Measurements from ENCODE around the gene FMNL2.

The FMNL2 gene

DNA sequence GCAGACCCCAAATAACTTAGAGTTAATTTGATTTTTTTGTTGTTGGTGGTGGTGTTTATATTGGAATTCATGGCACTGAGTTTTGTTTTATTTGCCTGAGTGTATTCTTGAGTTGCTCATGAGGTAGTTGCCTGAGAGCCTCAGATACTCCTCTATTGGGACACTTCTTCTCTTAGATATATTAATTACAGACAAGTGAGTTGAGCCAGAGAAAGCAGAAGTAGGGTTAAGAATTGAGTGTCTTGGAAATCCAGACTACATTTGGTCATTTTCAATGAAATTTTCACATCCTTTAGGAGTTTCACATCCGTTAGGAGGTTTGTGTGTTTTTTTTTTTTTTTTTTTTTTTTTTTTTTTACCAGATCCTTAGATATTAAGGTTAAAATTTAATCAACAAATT is 29.0 kb downstream of the FMNL2 start:
- no peak overlapping the region for H3K4me3 ChIP-seq (ENCODE audit: low read depth, low read length, poor library complexity, severe bottlenecking)

DNA sequence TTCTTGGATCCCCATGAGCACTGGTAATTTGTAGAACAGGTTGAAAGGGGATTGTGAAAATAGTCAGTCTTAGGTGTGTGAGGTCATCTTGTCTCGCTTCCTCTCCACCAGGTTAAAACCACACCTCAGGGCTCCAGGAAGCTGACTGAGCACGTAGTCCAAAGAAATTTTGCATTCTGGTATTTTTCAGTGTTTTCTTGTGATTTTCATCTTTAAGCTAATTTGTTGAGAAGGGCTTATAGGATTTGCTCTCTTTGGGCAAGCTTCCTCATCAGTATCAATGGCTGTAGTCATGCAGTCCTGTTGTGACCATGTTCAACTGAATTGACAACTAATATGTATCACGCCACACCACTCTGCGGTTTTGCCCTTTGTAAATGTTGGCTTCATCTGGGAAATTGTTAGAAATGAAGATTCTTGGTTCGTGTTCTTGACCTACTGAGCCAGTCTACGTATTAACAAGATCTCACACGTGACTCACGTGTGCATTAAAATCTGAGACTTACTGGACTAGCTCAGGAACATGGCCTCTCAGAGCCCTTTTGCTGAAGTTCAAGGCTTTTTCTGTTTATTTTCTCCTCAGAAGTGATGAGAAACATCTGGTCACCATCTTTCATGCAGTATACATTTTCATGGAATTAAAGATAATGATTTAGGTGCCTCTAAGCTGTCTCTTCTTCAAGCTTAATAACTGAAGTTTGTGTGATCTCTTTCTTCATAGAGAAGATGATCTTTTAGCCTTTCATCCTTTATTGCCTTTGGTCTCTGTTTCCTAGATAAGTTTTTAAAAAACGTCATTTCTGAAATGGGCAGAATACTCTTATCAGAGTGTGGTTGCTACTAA is 32.8 kb downstream of the FMNL2 start:
- no peaks in the 10 kb centered on the region for H3K9me3 ChIP-seq (ENCODE audit: low read length)
- no peak overlapping the region for H3K27ac ChIP-seq (ENCODE audit: low read depth, low read length, poor library complexity, severe bottlenecking)
- H3K9ac ChIP-seq (ENCODE audit: low read length): no peak overlapping the region
- no peaks in the 10 kb centered on the region for H3K4me1 ChIP-seq (ENCODE audit: insufficient read depth, low read length, severe bottlenecking)
- no peaks in the 10 kb centered on the region for H3K79me2 ChIP-seq (ENCODE audit: insufficient read depth, low read length)
- no peaks in the 10 kb centered on the region for H4K20me1 ChIP-seq (ENCODE audit: insufficient read depth, low read length)
- no peak overlapping the region for H2AFZ ChIP-seq (ENCODE audit: low read length)
- TF ChIP-seq EZH2 (IDR thresholded peaks at IDR 0.05; ENCODE audit: borderline replicate concordance, low read length): no peak
- TF ChIP-seq, protein P1, sequence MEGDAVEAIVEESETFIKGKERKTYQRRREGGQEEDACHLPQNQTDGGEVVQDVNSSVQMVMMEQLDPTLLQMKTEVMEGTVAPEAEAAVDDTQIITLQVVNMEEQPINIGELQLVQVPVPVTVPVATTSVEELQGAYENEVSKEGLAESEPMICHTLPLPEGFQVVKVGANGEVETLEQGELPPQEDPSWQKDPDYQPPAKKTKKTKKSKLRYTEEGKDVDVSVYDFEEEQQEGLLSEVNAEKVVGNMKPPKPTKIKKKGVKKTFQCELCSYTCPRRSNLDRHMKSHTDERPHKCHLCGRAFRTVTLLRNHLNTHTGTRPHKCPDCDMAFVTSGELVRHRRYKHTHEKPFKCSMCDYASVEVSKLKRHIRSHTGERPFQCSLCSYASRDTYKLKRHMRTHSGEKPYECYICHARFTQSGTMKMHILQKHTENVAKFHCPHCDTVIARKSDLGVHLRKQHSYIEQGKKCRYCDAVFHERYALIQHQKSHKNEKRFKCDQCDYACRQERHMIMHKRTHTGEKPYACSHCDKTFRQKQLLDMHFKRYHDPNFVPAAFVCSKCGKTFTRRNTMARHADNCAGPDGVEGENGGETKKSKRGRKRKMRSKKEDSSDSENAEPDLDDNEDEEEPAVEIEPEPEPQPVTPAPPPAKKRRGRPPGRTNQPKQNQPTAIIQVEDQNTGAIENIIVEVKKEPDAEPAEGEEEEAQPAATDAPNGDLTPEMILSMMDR (IDR thresholded peaks at IDR 0.05; ENCODE audit: low read length): no peak
- no peak overlapping the region for H3K4me3 ChIP-seq (ENCODE audit: low read depth, low read length, poor library complexity, severe bottlenecking)
- H3K36me3 ChIP-seq (ENCODE audit: insufficient read depth, low read length): no peaks in the 10 kb centered on the region
- no peaks in the 10 kb centered on the region for H3K27me3 ChIP-seq (ENCODE audit: insufficient read depth, low read length)
- H3F3A ChIP-seq (ENCODE audit: insufficient read depth, low read length): no peaks in the 10 kb centered on the region
- H3K9me2 ChIP-seq (ENCODE audit: low read depth, low read length): no peaks in the 10 kb centered on the region
- no peak overlapping the region for H3K4me2 ChIP-seq (ENCODE audit: low read length)

More for the DNA sequence above, 29.0 kb downstream of the FMNL2 start:
- TF ChIP-seq, protein P1 (IDR thresholded peaks at IDR 0.05; ENCODE audit: low read length): no peak
- no peak for TF ChIP-seq EZH2 (IDR thresholded peaks at IDR 0.05; ENCODE audit: borderline replicate concordance, low read length)
- Histone ChIP-seq H4K20me1 (ENCODE audit: insufficient read depth, low read length) (no peaks in the 10 kb centered on the region), H3K36me3 (ENCODE audit: insufficient read depth, low read length) (no peaks in the 10 kb centered on the region), H3K27me3 (ENCODE audit: insufficient read depth, low read length) (no peaks in the 10 kb centered on the region), H3F3A (ENCODE audit: insufficient read depth, low read length) (no peaks in the 10 kb centered on the region), H3K9me2 (ENCODE audit: low read depth, low read length) (no peaks in the 10 kb centered on the region), H3K4me1 (ENCODE audit: insufficient read depth, low read length, severe bottlenecking) (no peaks in the 10 kb centered on the region), H3K9me3 (ENCODE audit: low read length) (no peaks in the 10 kb centered on the region), H3K9ac (ENCODE audit: low read length) (no peak overlapping the region), H3K27ac (ENCODE audit: low read depth, low read length, poor library complexity, severe bottlenecking) (no peak overlapping the region), H3K4me2 (ENCODE audit: low read length) (no peak overlapping the region), H3K79me2 (ENCODE audit: insufficient read depth, low read length) (no peaks in the 10 kb centered on the region), H2AFZ (ENCODE audit: low read length) (no peak overlapping the region)

DNA sequence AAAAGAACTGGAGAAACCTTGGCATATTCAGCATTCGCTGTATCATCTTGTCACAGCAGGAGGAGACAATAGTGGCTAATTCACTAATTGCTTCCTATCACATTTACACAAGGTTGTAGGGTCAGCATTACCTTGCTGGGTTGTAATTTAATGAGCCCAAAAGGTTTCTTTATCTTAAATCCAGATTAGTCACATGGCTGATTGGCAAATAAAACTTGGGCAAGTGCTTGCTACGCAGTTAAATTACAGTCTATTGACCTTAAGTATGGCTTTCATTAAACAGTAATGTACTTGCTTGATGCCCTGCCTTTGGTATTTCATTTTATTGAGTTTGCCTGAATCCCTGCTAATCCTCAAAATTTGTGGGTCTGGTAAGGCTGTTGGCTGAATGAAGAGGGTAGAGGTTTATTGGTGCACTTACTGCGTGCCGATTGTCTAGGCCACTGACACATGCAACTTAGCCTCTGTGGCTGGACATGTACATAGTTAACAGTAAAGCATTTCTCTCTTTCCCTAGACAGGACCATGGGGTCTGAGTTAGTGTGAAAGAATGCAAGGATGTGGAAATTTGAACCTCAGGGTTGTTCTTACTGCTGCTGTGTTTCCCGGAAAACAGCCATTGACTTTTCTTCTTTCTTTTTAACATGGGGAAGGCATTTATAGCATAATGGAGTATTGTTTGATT is 34.3 kb downstream of the FMNL2 start:
- no peak for TF ChIP-seq EZH2 (IDR thresholded peaks at IDR 0.05; ENCODE audit: borderline replicate concordance, low read length)
- TF ChIP-seq, protein P1 (IDR thresholded peaks at IDR 0.05; ENCODE audit: low read length): no peak
- H3K9ac ChIP-seq (ENCODE audit: low read length): no peak overlapping the region
- no peaks in the 10 kb centered on the region for H3K36me3 ChIP-seq (ENCODE audit: insufficient read depth, low read length)
- H3K9me2 ChIP-seq (ENCODE audit: low read depth, low read length): no peaks in the 10 kb centered on the region
- no peaks in the 10 kb centered on the region for H3K27me3 ChIP-seq (ENCODE audit: insufficient read depth, low read length)
- no peak overlapping the region for H3K4me3 ChIP-seq (ENCODE audit: low read depth, low read length, poor library complexity, severe bottlenecking)
- no peaks in the 10 kb centered on the region for H3K79me2 ChIP-seq (ENCODE audit: insufficient read depth, low read length)
- H3K9me3 ChIP-seq (ENCODE audit: low read length): no peaks in the 10 kb centered on the region
- no peaks in the 10 kb centered on the region for H4K20me1 ChIP-seq (ENCODE audit: insufficient read depth, low read length)
- no peak overlapping the region for H3K27ac ChIP-seq (ENCODE audit: low read depth, low read length, poor library complexity, severe bottlenecking)
- H3F3A ChIP-seq (ENCODE audit: insufficient read depth, low read length): no peaks in the 10 kb centered on the region
- no peaks in the 10 kb centered on the region for H3K4me1 ChIP-seq (ENCODE audit: insufficient read depth, low read length, severe bottlenecking)
- no peak overlapping the region for H3K4me2 ChIP-seq (ENCODE audit: low read length)
- H2AFZ ChIP-seq (ENCODE audit: low read length): no peak overlapping the region
